Mammary epithelial cell (primary cell): ENCODE results near the gene GCDH.

Source experiments
- EZH2 ChIP-seq: IDR thresholded peaks from 2 replicates; pipeline ENCODE4 v1.6.1; 2012; ENCODE audit warnings: low read length, inconsistent platforms, borderline replicate concordance
- TF ChIP-seq, protein P1 (sequence below), 2 donors: IDR thresholded peaks in 1 of 2; conservative IDR thresholded peaks in 1 of 2; 2 replicates each; pipeline ENCODE4 v1.5.1; 2011 to 2012; ENCODE audit warnings: inconsistent platforms in 2 of 2, low read length in 2 of 2, mild to moderate bottlenecking in 2 of 2, control low read depth in 1 of 2, low read depth in 1 of 2; ENCODE audit not compliant: insufficient read depth in 1 of 2; ENCODE audit errors: extremely low read depth in 1 of 2

DNA sequence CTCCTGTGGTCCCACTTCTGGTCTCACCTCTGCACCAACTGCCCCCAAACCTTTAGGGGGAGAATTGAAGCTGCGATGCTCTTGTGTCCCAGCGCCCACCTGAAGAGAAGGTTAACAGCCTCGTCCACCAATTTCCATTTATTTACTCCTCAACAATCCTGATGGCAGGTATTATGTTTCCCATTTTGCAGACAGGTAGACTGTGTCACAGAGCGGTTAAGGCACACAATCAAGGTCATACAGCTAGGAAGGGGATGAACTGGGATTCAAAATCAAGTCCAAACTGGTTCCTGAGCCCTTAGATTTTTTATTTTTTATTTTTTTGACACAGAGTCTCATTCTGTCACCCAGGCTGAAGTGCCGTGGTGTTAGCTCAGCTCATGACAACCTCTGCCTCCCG, 15.9 kb upstream of the GCDH start:
- TF ChIP-seq, protein P1, sequence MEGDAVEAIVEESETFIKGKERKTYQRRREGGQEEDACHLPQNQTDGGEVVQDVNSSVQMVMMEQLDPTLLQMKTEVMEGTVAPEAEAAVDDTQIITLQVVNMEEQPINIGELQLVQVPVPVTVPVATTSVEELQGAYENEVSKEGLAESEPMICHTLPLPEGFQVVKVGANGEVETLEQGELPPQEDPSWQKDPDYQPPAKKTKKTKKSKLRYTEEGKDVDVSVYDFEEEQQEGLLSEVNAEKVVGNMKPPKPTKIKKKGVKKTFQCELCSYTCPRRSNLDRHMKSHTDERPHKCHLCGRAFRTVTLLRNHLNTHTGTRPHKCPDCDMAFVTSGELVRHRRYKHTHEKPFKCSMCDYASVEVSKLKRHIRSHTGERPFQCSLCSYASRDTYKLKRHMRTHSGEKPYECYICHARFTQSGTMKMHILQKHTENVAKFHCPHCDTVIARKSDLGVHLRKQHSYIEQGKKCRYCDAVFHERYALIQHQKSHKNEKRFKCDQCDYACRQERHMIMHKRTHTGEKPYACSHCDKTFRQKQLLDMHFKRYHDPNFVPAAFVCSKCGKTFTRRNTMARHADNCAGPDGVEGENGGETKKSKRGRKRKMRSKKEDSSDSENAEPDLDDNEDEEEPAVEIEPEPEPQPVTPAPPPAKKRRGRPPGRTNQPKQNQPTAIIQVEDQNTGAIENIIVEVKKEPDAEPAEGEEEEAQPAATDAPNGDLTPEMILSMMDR (conservative IDR thresholded peaks at IDR 0.05 in 1 of 2, IDR thresholded peaks at IDR 0.05 in 1 of 2; ENCODE audit: extremely low read depth in 1 of 2, insufficient read depth in 1 of 2, low read depth in 1 of 2, low read length in 2 of 2): no peak
- TF ChIP-seq EZH2: no peak
